H1 (cell line): ENCODE results near the gene ARNT2. TPM values are rescaled to one million over a fixed set of nuclear protein-coding genes. Genes with fewer than 3 reads are reported as not detected.

Source experiments
- BRCA1 ChIP-seq: IDR thresholded peaks from 2 replicates; pipeline ENCODE4 v1.6.1; 2012; ENCODE audit warnings: low read depth, low read length, improper control_type of control experiment
- CTCF ChIP-seq, 3 experiments: IDR thresholded peaks; 1 replicate in 2 of 3; 2 replicates in 1 of 3; pipeline versions ENCODE4 v1.5.1 to v1.6.1; 2011; ENCODE audit warnings: low read length in 3 of 3, mild to moderate bottlenecking in 3 of 3, inconsistent platforms in 2 of 3, low read depth in 1 of 3, moderate library complexity in 1 of 3; ENCODE audit not compliant: insufficient read depth in 1 of 3; ENCODE audit errors: control extremely low read depth in 1 of 3
- EGR1 ChIP-seq: IDR thresholded peaks from 2 replicates; pipeline ENCODE4 v1.6.1; 2011; ENCODE audit warnings: low read depth, low read length, borderline replicate concordance
- MAFK ChIP-seq: IDR thresholded peaks from 2 replicates; pipeline ENCODE4 v1.6.1; 2012; ENCODE audit warnings: low read depth, mild to moderate bottlenecking, improper control_type of control experiment, low read length
- SIRT6 ChIP-seq: IDR thresholded peaks from one replicate; pipeline ENCODE4 v1.7.1; 2012; ENCODE audit warnings: low read length, inconsistent platforms
- SRF ChIP-seq: IDR thresholded peaks from 2 replicates; pipeline ENCODE4 v1.6.1; 2011; ENCODE audit warnings: mild to moderate bottlenecking, low read depth, low read length, moderate library complexity
- USF2 ChIP-seq: IDR thresholded peaks from 2 replicates; pipeline ENCODE4 v1.6.1; 2011; ENCODE audit warnings: low read length, improper control_type of control experiment
- polyA plus RNA-seq, 7 experiments: library from polyadenylated mRNA; depleted of rRNA in 3 of 7; stranded (reverse) in 5 of 7; unstranded in 2 of 7; fragments of >200 nt in 5 of 7; fragments of 200-250 nt in 2 of 7; gene quantifications; 1 replicate in 5 of 7; 2 replicates in 1 of 7; 4 replicates in 1 of 7; pipeline versions ENCODE4 v1.2.1 to v1.2.3, GENCODE V29; 2011 to 2013; ENCODE audit warnings: missing spikeins in 2 of 7, mixed read lengths in 2 of 7
- total RNA-seq: library from RNA; stranded (reverse); fragmentation: NEBNext Ultra II Directional; extraction: Animal tissue kit (Norgen Biotek cat#: 25700); gene quantifications from 2 replicates; pipeline ENCODE4 v1.2.1, GENCODE V29; 2021

Gene ARNT2
- total and polyA plus RNA-seq, 2 of the 8 experiments (the other 6 are each of a cell fraction or from before 2014, with no cell fraction given): 9.5 to 14.6 TPM

- TF ChIP-seq CTCF (IDR thresholded peaks at IDR 0.05; ENCODE audit: control extremely low read depth in 1 of 3, insufficient read depth in 1 of 3, low read depth in 1 of 3, low read length in 3 of 3): no peak
- TF ChIP-seq BRCA1: no peak
- TF ChIP-seq USF2: no peak
- no peak for TF ChIP-seq MAFK
- TF ChIP-seq SIRT6: no peak
- no peak for TF ChIP-seq SRF
- no peak for TF ChIP-seq EGR1
Measured at GRCh38 chr15:80485370-80486164, 81.4 kb downstream of the ARNT2 start (continued).
